Stimulated activated naive CD8-positive, alpha-beta T cell treated with anti-CD3 and anti-CD28 coated beads, Interleukin-15, Interleukin-2, amounts not matched to agents 100 U/mL and 50 U/mL, for 24 hours (primary cell): ENCODE measurements around the gene LPAR1.

Experiments used
- ATAC-seq: fragments of 150-1000 bp; cut with Tn5 transposase; one replicate; pipeline ENCODE4 v1.10.0; 2021
- DNase-seq: peaks from one replicate; pipeline ENCODE4 v3.0.0; 2021

LPAR1 gene

GRCh38 chr9:111037356-111037707, 938 bp downstream of the LPAR1 start:
- DNase-seq (no peak), ATAC-seq (no peak)

GRCh38 chr9:111036946-111037345, 1.3 kb downstream of the LPAR1 start:
- DNase-seq, result no peak
- ATAC-seq, result no peak

- ATAC-seq (no peak), DNase-seq (peak; percentile 4)
Measured at GRCh38 chr9:111036429-111036789, 1.9 kb downstream of the LPAR1 start.

- DNase-seq, result no peak
- ATAC-seq, result no peak
Measured at GRCh38 chr9:111035543-111036428, 2.5 kb downstream of the LPAR1 start.

- ATAC-seq (no peak), DNase-seq (no peak)
Measured at GRCh38 chr9:111034898-111035539, 3.3 kb downstream of the LPAR1 start.

GRCh38 chr9:111034170-111034897, 3.9 kb downstream of the LPAR1 start:
- no peak for DNase-seq
- no peak for ATAC-seq

- DNase-seq (no peak), ATAC-seq (no peak)
Measured at GRCh38 chr9:111030492-111030891, 7.8 kb downstream of the LPAR1 start.

- DNase-seq (no peak), ATAC-seq (no peak)
Measured at GRCh38 chr9:111029260-111029659, 9.0 kb downstream of the LPAR1 start.

GRCh38 chr9:111027798-111028197, 10.5 kb downstream of the LPAR1 start:
- no peak for ATAC-seq

GRCh38 chr9:111023128-111023527, 15.1 kb downstream of the LPAR1 start:
- ATAC-seq (no peak), DNase-seq (no peak)

More at GRCh38 chr9:111027798-111028197, 10.5 kb downstream of the LPAR1 start:
- DNase-seq, result no peak

- ATAC-seq (no peak), DNase-seq (no peak)
Measured at GRCh38 chr9:111020594-111020993, 17.7 kb downstream of the LPAR1 start.

GRCh38 chr9:111016426-111017045, 21.7 kb downstream of the LPAR1 start:
- ATAC-seq (no peak), DNase-seq (no peak)

GRCh38 chr9:111016016-111016415, 22.3 kb downstream of the LPAR1 start:
- no peak for ATAC-seq
- no peak for DNase-seq

- DNase-seq (no peak), ATAC-seq (no peak)
Measured at GRCh38 chr9:111013707-111014106, 24.6 kb downstream of the LPAR1 start.

GRCh38 chr9:111013250-111013649, 25.0 kb downstream of the LPAR1 start:
- ATAC-seq (no peak), DNase-seq (no peak)

- no peak for DNase-seq
- ATAC-seq, result no peak
Measured at GRCh38 chr9:111008158-111009075, 29.9 kb downstream of the LPAR1 start.

GRCh38 chr9:111005746-111006470, 32.4 kb downstream of the LPAR1 start:
- ATAC-seq, result no peak
- DNase-seq, result no peak

- DNase-seq (no peak), ATAC-seq (no peak)
Measured at GRCh38 chr9:111004936-111005335, 33.3 kb downstream of the LPAR1 start.

- ATAC-seq, result no peak
- no peak for DNase-seq
Measured at GRCh38 chr9:111003182-111003581, 35.1 kb downstream of the LPAR1 start.

- ATAC-seq, result no peak
- DNase-seq, result no peak
Measured at GRCh38 chr9:111001526-111001925, 36.7 kb downstream of the LPAR1 start.

GRCh38 chr9:111000202-111000601, 38.1 kb downstream of the LPAR1 start:
- ATAC-seq, result no peak
- no peak for DNase-seq
